GM18909 (cell line): ENCODE results near the gene PDK2.

Experiments used
- ATAC-seq: cut with Tn5 transposase; IDR thresholded peaks from one replicate; pipeline ENCODE4 v1.9.1; 2021; ENCODE audit warnings: mild to moderate bottlenecking; ENCODE audit not compliant: unreplicated experiment, poor library complexity

The PDK2 gene

GRCh38 chr17:50076221-50076590 lies 18.9 kb upstream of the PDK2 start:
- ATAC-seq = no peak

DNA sequence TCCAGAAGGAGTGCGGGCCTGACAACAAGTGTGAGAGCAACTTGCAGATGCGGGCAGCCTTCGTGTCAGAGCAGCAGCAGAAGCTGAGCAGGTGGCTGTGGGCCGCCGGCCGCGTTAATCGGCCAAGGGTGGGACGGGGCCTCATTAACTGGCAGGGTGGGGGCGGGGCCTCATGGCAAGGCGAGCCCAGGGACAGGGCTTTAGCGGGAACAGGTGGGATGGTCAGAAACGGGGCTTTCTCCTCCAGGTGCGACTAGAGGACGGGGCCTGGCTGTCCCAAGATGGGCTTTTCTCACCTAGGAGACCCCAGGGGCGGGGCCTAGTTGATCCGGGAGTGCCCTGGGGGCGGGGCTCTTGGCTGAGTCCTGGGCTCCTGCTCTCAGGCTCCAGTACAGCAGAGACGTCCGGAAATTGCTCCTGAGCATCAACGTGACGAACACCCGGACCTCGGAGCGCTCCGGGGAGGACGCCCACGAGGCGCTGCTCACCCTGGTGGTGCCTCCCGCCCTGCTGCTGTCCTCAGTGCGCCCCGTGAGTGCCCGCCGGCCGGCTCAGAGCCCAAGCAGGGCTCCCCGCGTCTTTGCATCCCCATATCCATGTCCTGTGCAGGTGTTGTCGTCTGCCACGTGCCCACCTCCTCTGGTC lies 18.4 kb upstream of the PDK2 start:
- no peak for ATAC-seq

GRCh38 chr17:50078430-50078829 lies 16.7 kb upstream of the PDK2 start:
- no peak for ATAC-seq

- ATAC-seq = no peak
Measured at GRCh38 chr17:50079334-50080095, 15.6 kb upstream of the PDK2 start.

- ATAC-seq = no peak
Measured at GRCh38 chr17:50080096-50080480, 15.1 kb upstream of the PDK2 start.

DNA sequence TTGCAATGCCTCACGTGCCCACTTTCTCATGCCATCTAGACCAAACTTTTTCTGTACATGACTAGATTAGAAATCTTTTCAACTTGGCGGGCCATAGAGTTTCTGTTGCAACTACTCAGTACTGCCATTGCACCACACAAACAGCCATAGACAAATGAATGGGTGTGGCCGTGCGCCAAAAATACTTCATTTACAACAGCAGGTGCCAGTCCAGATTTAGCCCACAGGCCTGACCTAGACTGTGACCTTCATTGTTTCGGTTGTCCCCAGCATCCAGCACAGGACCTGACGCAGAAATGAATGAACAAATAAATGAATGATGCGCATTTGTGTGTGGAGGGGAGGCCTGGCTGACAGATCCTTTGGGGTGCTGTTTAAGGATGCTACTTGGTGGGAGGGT lies 14.3 kb upstream of the PDK2 start:
- no peak for ATAC-seq

- ATAC-seq = no peak
Measured at GRCh38 chr17:50081757-50082156, 13.4 kb upstream of the PDK2 start.

- no peak for ATAC-seq
Measured at GRCh38 chr17:50087246-50087911, 7.8 kb upstream of the PDK2 start.

DNA sequence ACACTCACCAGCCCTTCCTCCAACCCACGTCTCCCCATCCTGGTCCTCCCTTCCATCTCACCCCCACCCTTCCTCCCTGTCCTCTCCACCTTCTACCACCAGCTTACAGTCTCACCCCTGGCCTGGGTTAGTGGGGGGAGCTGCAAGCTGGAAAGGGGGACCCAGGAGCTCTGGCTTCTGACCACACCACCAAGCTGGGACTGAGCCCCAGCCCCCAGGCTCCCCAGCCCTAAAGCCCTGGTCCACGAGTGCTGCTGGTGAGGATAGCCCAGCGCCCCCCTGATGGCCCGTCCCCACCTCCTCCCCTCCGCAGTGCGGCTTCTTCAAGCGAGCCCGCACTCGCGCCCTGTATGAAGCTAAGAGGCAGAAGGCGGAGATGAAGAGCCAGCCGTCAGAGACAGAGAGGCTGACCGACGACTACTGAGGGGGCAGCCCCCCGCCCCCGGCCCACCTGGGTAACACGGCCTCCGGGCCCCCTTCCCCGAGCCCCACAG lies 7.2 kb upstream of the PDK2 start:
- no peak for ATAC-seq

DNA sequence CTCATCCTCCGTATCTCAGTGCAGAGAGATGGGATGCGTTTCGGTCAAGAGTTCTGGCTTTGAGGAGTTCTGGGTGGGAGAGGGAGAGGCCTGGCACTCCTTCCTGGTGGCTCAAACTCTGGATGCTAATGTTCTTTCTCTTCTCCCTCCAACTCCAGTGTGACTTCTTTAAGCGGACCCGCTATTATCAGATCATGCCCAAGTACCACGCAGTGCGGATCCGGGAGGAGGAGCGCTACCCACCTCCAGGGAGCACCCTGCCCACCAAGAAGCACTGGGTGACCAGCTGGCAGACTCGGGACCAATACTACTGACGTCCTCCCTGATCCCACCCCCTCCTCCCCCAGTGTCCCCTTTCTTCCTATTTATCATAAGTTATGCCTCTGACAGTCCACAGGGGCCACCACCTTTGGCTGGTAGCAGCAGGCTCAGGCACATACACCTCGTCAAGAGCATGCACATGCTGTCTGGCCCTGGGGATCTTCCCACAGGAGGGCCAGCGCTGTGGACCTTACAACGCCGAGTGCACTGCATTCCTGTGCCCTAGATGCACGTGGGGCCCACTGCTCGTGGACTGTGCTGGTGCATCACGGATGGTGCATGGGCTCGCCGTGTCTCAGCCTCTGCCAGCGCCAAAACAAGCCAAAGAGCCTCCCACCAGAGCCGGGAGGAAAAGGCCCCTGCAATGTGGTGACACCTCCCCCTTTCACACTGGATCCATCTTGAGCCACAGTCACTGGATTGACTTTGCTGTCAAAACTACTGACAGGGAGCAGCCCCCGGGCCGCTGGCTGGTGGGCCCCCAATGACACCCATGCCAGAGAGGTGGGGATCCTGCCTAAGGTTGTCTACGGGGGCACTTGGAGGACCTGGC lies 6.0 kb upstream of the PDK2 start:
- no peak for ATAC-seq

GRCh38 chr17:50090071-50090470 lies 5.1 kb upstream of the PDK2 start:
- no peak for ATAC-seq

GRCh38 chr17:50090971-50091917 lies 3.9 kb upstream of the PDK2 start:
- no peak for ATAC-seq

DNA sequence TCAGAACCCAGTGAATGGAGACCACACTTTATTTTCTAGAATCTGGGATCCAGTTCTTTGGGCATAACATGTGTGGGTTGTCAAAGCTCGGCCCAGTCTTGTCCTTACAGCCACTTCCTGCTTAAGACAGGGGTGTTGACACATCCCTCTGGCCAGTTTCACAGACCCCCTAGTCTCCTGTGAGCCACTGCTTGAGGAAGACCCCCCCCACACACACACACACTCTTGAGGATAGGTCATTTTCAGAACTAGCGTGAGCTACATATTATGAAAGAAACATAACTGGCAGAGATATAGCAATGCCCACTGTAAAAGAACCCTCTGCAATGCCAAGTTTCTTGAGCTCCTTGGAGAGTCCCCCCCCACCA lies 3.2 kb upstream of the PDK2 start:
- no peak for ATAC-seq

DNA sequence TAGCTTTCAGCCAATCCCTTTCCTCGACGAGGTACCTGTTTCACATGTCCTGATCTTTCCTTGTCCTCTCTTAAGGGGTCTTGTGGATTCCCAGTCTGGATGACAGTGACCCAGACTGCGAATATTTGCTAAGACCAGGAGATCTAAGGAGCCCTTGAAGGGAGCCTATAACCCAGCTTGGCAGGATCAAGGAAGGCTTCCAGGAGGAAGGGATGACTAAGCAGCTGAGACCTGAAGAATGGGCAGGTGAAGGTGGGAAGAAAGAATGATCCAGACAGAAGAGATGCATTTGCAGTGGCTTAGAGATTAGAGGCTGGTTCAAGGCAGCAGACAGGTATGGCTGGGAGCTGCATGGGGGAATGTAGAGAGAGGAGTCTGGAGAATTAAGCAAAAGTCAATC lies 1.9 kb upstream of the PDK2 start:
- no peak for ATAC-seq

DNA sequence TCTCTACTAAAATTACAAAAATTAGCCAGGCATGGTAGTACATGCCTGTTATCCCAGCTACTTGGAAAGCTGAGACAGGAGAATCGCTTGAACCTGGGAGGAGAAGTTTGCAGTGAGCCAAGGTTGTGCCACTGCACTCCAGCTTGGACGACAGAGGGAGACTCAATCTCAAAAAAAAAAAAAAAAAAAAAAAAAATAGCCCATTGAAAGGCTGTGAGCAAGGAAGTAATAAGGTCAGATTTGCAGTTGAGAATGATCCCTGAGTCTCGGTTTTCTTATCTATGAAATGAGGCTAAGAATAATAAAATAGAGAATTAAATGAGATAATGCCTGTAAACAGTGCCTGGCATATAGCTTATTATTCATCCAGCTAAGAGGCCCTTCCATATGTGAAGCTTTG lies 1.3 kb upstream of the PDK2 start:
- ATAC-seq = no peak

GRCh38 chr17:50094243-50094752 lies 853 bp upstream of the PDK2 start:
- ATAC-seq = peak; percentile 45

- no peak for ATAC-seq
Measured at GRCh38 chr17:50095626-50096037, 481 bp downstream of the PDK2 start.

DNA sequence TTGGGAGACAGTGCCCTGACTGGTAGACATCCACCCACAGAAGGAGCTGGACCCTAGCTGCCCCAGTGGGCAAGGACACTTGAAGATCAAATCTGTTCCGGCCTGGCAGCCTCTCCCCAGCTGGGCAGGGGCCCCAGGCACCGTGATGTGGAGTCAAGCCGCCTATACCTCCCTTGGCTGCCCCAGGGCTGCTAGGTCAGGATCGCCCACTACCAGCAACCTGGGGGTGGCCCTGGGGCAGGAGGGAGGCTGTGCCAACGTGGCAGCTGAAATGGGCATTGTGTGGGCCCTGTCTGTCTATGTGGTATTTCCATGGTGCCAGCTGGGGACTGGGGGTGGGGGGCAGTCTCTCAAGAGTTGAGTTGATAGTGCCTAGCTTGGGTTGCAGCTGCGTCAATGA lies 941 bp downstream of the PDK2 start:
- no peak for ATAC-seq

GRCh38 chr17:50096758-50097157 lies 1.6 kb downstream of the PDK2 start:
- no peak for ATAC-seq
